SK-N-SH treated with all-trans-retinoic acid at 6 μM for 48 hours (cell line): Measurements from ENCODE around the gene MLPH.

Source experiments
- ATAC-seq: fragments of 200-7000 bp; cut with Tn5 transposase; 3 replicates; pipeline ENCODE4 v1.9.1; 2020; ENCODE audit warnings: mild to moderate bottlenecking, moderate library complexity
- ARNTL ChIP-seq: fragments of 450-650 bp; formaldehyde crosslinking; IDR thresholded peaks from 2 replicates; pipeline ENCODE4 v1.5.0; 2020; ENCODE audit warnings: low read depth, mild to moderate bottlenecking, moderate library complexity, borderline replicate concordance
- BACH2 ChIP-seq: fragments of 250-450 bp; sonication (Bioruptor Pico); IDR thresholded peaks from 2 replicates; pipeline ENCODE4 v1.9.0; 2021; ENCODE audit warnings: mild to moderate bottlenecking, borderline replicate concordance
- CSDC2 ChIP-seq: fragments of 250-450 bp; sonication (Bioruptor Pico); IDR thresholded peaks from 2 replicates; pipeline ENCODE4 v1.5.0; 2020; ENCODE audit warnings: mild to moderate bottlenecking, moderate library complexity
- ESRRG ChIP-seq: fragments of 250-450 bp; sonication (Bioruptor Pico); IDR thresholded peaks from 2 replicates; pipeline ENCODE4 v1.6.1; 2021; ENCODE audit warnings: mild to moderate bottlenecking
- GLIS3 ChIP-seq: fragments of 250-450 bp; sonication (Bioruptor Pico); IDR thresholded peaks from 2 replicates; pipeline ENCODE4 v1.5.0; 2020; ENCODE audit warnings: mild to moderate bottlenecking, moderate library complexity
- ISL1 ChIP-seq: fragments of 250-450 bp; sonication (Bioruptor Pico); IDR thresholded peaks from 2 replicates; pipeline ENCODE4 v2.1.2; 2022; ENCODE audit warnings: mild to moderate bottlenecking, moderate library complexity
- OSR1 ChIP-seq: fragments of 250-450 bp; sonication (Bioruptor Pico); IDR thresholded peaks from 2 replicates; pipeline ENCODE4 v1.8.0; 2022; ENCODE audit warnings: moderate library complexity, mild to moderate bottlenecking, inconsistent platforms
- RARB ChIP-seq: fragments of 250-450 bp; sonication (Bioruptor Pico); IDR thresholded peaks from 2 replicates; pipeline ENCODE4 v1.8.0; 2021; ENCODE audit warnings: mild to moderate bottlenecking, moderate library complexity
- SNAI2 ChIP-seq: fragments of 250-450 bp; sonication (Bioruptor Pico); IDR thresholded peaks from 2 replicates; pipeline ENCODE4 v1.5.0; 2020; ENCODE audit warnings: mild to moderate bottlenecking, moderate library complexity
- TCF4 ChIP-seq: fragments of 250-450 bp; sonication (Bioruptor Pico); IDR thresholded peaks from 2 replicates; pipeline ENCODE4 v1.8.0; 2021; ENCODE audit warnings: mild to moderate bottlenecking, moderate library complexity, borderline replicate concordance
- TOX ChIP-seq: fragments of 250-450 bp; sonication (Bioruptor Pico); IDR thresholded peaks from 2 replicates; pipeline ENCODE4 v1.8.0; 2021; ENCODE audit warnings: mild to moderate bottlenecking, moderate library complexity, borderline replicate concordance
- ZC3H10 ChIP-seq: fragments of 250-450 bp; sonication (Bioruptor Pico); IDR thresholded peaks from 2 replicates; pipeline ENCODE4 v1.5.1; 2021; ENCODE audit warnings: mild to moderate bottlenecking, moderate library complexity
- ZFP3 ChIP-seq: fragments of 250-450 bp; sonication (Bioruptor Pico); IDR thresholded peaks from 2 replicates; pipeline ENCODE4 v1.5.0; 2020; ENCODE audit warnings: mild to moderate bottlenecking, moderate library complexity
- ZFP30 ChIP-seq: fragments of 450-650 bp; formaldehyde crosslinking; IDR thresholded peaks from 2 replicates; pipeline ENCODE4 v1.5.0; 2022; ENCODE audit warnings: mild to moderate bottlenecking, moderate library complexity
- ZNF565 ChIP-seq: fragments of 450-650 bp; formaldehyde crosslinking; conservative IDR thresholded peaks from 2 replicates; pipeline ENCODE4 v1.5.0; 2020; ENCODE audit warnings: low read depth, mild to moderate bottlenecking, moderate library complexity
- ZNF70 ChIP-seq: fragments of 450-650 bp; formaldehyde crosslinking; IDR thresholded peaks from 2 replicates; pipeline ENCODE4 v1.5.0; 2020; ENCODE audit warnings: mild to moderate bottlenecking, moderate library complexity
- ZNF8 ChIP-seq: fragments of 450-650 bp; formaldehyde crosslinking; IDR thresholded peaks from 2 replicates; pipeline ENCODE4 v1.5.0; 2020; ENCODE audit warnings: mild to moderate bottlenecking, moderate library complexity
- TF ChIP-seq, protein P1 (sequence below): fragments of 250-450 bp; sonication (Bioruptor Pico); IDR thresholded peaks from 2 replicates; pipeline ENCODE4 v1.5.1; 2020; ENCODE audit warnings: low read depth, mild to moderate bottlenecking, moderate library complexity
- TF ChIP-seq, protein P2 (sequence below): fragments of 250-450 bp; sonication (Bioruptor Pico); IDR thresholded peaks from 2 replicates; pipeline ENCODE4 v1.5.0; 2020; ENCODE audit warnings: mild to moderate bottlenecking, moderate library complexity
- TF ChIP-seq, protein P3 (sequence below): fragments of 250-450 bp; sonication (Bioruptor Pico); IDR thresholded peaks from 2 replicates; pipeline ENCODE4 v1.8.0; 2021; ENCODE audit warnings: low read depth, mild to moderate bottlenecking, moderate library complexity, borderline replicate concordance
- TF ChIP-seq, protein P4 (sequence below): fragments of 250-450 bp; sonication (Bioruptor Pico); IDR thresholded peaks from 2 replicates; pipeline ENCODE4 v1.5.1; 2021; ENCODE audit warnings: mild to moderate bottlenecking, moderate library complexity

Gene MLPH

DNA sequence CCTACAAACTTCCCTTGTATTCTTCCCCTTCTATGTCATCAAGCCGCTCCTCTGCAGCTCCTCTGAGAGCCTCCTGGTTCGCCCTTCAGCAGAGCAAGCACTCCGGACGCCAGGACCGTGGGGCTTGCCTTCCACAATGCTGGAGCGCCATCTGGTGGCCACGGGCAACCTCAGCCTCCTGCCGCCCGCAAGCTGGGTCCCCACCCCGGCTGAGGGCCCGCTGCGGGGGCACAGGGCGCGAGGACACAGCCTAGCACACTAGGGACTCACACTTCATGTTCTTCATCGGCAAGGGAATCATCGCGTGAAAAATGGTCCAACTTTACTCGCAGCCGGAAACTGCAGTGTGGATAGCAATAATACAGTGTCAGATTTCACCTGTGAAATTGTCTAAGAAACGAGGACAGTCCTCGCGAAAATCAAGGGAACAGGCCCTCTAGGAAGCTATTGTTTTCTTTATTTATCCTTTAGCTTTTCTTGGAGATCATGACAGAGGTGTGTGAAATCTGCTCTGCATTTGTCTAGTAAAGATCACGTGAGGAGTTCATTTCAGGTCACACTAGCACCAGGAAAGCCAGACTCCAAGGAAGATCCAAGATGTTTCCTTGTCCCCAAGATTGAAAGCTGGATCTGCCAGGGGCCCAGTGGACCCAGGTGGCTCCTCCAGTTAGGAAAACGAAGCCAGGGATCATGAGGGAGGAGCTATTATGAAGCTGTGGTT, 85.1 kb downstream of the MLPH start:
- ATAC-seq, result peak; percentile 99
- no peak for TF ChIP-seq OSR1 (CRISPR knock-in tag)
- TF ChIP-seq SNAI2, result no peak
- no peak for TF ChIP-seq ZFP30 (CRISPR knock-in tag)
- no peak for TF ChIP-seq TOX (CRISPR knock-in tag)
- no peak for TF ChIP-seq TCF4
- no peak for TF ChIP-seq ISL1
- no peak for TF ChIP-seq ZFP3 (CRISPR knock-in tag)
- TF ChIP-seq CSDC2 (CRISPR knock-in tag), result no peak
- no peak for TF ChIP-seq ESRRG
- no peak for TF ChIP-seq ARNTL (CRISPR knock-in tag)
- TF ChIP-seq GLIS3 (CRISPR knock-in tag), result no peak
- no peak for TF ChIP-seq BACH2 (CRISPR knock-in tag)
- TF ChIP-seq, protein P1, sequence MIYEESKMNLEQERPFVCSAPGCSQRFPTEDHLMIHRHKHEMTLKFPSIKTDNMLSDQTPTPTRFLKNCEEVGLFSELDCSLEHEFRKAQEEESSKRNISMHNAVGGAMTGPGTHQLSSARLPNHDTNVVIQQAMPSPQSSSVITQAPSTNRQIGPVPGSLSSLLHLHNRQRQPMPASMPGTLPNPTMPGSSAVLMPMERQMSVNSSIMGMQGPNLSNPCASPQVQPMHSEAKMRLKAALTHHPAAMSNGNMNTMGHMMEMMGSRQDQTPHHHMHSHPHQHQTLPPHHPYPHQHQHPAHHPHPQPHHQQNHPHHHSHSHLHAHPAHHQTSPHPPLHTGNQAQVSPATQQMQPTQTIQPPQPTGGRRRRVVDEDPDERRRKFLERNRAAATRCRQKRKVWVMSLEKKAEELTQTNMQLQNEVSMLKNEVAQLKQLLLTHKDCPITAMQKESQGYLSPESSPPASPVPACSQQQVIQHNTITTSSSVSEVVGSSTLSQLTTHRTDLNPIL (CRISPR knock-in tag), result no peak
- TF ChIP-seq, protein P2, sequence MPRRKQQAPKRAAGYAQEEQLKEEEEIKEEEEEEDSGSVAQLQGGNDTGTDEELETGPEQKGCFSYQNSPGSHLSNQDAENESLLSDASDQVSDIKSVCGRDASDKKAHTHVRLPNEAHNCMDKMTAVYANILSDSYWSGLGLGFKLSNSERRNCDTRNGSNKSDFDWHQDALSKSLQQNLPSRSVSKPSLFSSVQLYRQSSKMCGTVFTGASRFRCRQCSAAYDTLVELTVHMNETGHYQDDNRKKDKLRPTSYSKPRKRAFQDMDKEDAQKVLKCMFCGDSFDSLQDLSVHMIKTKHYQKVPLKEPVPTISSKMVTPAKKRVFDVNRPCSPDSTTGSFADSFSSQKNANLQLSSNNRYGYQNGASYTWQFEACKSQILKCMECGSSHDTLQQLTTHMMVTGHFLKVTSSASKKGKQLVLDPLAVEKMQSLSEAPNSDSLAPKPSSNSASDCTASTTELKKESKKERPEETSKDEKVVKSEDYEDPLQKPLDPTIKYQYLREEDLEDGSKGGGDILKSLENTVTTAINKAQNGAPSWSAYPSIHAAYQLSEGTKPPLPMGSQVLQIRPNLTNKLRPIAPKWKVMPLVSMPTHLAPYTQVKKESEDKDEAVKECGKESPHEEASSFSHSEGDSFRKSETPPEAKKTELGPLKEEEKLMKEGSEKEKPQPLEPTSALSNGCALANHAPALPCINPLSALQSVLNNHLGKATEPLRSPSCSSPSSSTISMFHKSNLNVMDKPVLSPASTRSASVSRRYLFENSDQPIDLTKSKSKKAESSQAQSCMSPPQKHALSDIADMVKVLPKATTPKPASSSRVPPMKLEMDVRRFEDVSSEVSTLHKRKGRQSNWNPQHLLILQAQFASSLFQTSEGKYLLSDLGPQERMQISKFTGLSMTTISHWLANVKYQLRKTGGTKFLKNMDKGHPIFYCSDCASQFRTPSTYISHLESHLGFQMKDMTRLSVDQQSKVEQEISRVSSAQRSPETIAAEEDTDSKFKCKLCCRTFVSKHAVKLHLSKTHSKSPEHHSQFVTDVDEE (CRISPR knock-in tag), result no peak
- no peak for TF ChIP-seq ZNF565 (CRISPR knock-in tag)

DNA sequence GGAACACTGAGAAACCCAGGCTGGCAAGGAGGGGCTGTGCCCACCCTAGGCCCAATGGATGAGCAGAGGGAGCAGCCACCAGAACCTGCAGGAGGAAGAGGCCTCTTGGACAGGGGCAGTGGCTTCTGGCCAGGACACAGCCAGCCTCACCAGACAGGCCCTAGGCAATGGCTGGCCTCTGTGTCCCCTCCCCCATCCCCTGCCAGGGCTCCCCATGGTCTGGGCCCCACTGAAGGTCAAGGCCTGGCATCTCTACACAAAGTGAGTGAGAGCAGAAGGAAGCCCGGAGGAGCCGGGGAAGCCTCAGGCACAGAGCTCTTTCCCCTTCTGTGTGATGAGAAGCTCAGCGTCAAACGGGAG, 85.7 kb downstream of the MLPH start:
- TF ChIP-seq ZNF8 (CRISPR knock-in tag) (no peak), ARNTL (CRISPR knock-in tag) (no peak), ZNF70 (CRISPR knock-in tag) (no peak), RARB (CRISPR knock-in tag) (no peak), ZFP3 (CRISPR knock-in tag) (no peak), SNAI2 (no peak), ZC3H10 (CRISPR knock-in tag) (no peak)
- TF ChIP-seq, protein P3, sequence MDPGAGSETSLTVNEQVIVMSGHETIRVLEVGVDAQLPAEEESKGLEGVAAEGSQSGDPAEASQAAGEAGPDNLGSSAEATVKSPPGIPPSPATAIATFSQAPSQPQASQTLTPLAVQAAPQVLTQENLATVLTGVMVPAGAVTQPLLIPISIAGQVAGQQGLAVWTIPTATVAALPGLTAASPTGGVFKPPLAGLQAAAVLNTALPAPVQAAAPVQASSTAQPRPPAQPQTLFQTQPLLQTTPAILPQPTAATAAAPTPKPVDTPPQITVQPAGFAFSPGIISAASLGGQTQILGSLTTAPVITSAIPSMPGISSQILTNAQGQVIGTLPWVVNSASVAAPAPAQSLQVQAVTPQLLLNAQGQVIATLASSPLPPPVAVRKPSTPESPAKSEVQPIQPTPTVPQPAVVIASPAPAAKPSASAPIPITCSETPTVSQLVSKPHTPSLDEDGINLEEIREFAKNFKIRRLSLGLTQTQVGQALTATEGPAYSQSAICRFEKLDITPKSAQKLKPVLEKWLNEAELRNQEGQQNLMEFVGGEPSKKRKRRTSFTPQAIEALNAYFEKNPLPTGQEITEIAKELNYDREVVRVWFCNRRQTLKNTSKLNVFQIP (CRISPR knock-in tag), result no peak
- TF ChIP-seq, protein P2 (CRISPR knock-in tag), result no peak
- TF ChIP-seq, protein P4, sequence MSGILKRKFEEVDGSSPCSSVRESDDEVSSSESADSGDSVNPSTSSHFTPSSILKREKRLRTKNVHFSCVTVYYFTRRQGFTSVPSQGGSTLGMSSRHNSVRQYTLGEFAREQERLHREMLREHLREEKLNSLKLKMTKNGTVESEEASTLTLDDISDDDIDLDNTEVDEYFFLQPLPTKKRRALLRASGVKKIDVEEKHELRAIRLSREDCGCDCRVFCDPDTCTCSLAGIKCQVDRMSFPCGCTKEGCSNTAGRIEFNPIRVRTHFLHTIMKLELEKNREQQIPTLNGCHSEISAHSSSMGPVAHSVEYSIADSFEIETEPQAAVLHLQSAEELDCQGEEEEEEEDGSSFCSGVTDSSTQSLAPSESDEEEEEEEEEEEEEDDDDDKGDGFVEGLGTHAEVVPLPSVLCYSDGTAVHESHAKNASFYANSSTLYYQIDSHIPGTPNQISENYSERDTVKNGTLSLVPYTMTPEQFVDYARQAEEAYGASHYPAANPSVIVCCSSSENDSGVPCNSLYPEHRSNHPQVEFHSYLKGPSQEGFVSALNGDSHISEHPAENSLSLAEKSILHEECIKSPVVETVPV, result no peak
- TF ChIP-seq, all 23 proteins: peak for 0
- ATAC-seq, result peak; percentile 6; the same call in 2 of the 3 replicates
